ENCODE results near the gene PPARGC1A.

DNA sequence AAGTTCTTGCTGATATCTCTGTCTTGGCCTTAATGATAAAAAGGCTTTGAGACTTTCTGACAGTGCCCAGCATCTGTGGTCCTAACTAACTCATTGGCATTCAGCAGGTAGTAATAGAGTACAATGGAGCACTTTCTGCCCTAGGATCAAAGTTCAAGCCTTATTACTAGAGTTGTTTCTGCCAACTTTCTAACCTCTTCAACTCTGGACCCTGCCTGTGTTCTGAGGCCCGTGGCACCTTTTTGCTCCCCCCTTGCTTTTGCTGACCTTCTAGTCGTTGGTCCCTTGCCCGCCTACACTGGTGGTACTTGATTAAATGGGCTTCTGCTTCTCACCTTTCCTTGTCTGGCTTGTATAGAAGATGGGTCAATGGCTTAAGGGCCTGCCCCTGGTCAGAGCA lies 126.3 kb downstream of the PPARGC1A start:
- TF ChIP-seq MAFK (IDR thresholded peaks at IDR 0.05; ENCODE audit: partially characterized antibody) (no peak), POLR2A (IDR thresholded peaks at IDR 0.05; ENCODE audit: low read length) (no peak), ZFP36 (IDR thresholded peaks at IDR 0.05; ENCODE audit: borderline replicate concordance, partially characterized antibody) (no peak), CEBPB (IDR thresholded peaks at IDR 0.05) (no peak), FOSL2 (IDR thresholded peaks at IDR 0.05) (no peak), FOSL2 (CRISPR knock-in tag; IDR thresholded peaks at IDR 0.05) (no peak), SREBF2 (IDR thresholded peaks at IDR 0.05) (no peak), ESRRA (IDR thresholded peaks at IDR 0.05; ENCODE audit: borderline replicate concordance, low read length) (no peak), RCOR1 (IDR thresholded peaks at IDR 0.05; ENCODE audit: low read depth, low read length) (no peak)
- TF ChIP-seq, protein P1, sequence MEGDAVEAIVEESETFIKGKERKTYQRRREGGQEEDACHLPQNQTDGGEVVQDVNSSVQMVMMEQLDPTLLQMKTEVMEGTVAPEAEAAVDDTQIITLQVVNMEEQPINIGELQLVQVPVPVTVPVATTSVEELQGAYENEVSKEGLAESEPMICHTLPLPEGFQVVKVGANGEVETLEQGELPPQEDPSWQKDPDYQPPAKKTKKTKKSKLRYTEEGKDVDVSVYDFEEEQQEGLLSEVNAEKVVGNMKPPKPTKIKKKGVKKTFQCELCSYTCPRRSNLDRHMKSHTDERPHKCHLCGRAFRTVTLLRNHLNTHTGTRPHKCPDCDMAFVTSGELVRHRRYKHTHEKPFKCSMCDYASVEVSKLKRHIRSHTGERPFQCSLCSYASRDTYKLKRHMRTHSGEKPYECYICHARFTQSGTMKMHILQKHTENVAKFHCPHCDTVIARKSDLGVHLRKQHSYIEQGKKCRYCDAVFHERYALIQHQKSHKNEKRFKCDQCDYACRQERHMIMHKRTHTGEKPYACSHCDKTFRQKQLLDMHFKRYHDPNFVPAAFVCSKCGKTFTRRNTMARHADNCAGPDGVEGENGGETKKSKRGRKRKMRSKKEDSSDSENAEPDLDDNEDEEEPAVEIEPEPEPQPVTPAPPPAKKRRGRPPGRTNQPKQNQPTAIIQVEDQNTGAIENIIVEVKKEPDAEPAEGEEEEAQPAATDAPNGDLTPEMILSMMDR (IDR thresholded peaks at IDR 0.05): no peak
- TF ChIP-seq, protein P2, sequence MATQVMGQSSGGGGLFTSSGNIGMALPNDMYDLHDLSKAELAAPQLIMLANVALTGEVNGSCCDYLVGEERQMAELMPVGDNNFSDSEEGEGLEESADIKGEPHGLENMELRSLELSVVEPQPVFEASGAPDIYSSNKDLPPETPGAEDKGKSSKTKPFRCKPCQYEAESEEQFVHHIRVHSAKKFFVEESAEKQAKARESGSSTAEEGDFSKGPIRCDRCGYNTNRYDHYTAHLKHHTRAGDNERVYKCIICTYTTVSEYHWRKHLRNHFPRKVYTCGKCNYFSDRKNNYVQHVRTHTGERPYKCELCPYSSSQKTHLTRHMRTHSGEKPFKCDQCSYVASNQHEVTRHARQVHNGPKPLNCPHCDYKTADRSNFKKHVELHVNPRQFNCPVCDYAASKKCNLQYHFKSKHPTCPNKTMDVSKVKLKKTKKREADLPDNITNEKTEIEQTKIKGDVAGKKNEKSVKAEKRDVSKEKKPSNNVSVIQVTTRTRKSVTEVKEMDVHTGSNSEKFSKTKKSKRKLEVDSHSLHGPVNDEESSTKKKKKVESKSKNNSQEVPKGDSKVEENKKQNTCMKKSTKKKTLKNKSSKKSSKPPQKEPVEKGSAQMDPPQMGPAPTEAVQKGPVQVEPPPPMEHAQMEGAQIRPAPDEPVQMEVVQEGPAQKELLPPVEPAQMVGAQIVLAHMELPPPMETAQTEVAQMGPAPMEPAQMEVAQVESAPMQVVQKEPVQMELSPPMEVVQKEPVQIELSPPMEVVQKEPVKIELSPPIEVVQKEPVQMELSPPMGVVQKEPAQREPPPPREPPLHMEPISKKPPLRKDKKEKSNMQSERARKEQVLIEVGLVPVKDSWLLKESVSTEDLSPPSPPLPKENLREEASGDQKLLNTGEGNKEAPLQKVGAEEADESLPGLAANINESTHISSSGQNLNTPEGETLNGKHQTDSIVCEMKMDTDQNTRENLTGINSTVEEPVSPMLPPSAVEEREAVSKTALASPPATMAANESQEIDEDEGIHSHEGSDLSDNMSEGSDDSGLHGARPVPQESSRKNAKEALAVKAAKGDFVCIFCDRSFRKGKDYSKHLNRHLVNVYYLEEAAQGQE (IDR thresholded peaks at IDR 0.05): no peak
- TF ChIP-seq, protein P3, sequence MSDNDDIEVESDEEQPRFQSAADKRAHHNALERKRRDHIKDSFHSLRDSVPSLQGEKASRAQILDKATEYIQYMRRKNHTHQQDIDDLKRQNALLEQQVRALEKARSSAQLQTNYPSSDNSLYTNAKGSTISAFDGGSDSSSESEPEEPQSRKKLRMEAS (IDR thresholded peaks at IDR 0.05): no peak
